ENCODE measurements around the gene ATP2B2.

Gene ATP2B2

DNA sequence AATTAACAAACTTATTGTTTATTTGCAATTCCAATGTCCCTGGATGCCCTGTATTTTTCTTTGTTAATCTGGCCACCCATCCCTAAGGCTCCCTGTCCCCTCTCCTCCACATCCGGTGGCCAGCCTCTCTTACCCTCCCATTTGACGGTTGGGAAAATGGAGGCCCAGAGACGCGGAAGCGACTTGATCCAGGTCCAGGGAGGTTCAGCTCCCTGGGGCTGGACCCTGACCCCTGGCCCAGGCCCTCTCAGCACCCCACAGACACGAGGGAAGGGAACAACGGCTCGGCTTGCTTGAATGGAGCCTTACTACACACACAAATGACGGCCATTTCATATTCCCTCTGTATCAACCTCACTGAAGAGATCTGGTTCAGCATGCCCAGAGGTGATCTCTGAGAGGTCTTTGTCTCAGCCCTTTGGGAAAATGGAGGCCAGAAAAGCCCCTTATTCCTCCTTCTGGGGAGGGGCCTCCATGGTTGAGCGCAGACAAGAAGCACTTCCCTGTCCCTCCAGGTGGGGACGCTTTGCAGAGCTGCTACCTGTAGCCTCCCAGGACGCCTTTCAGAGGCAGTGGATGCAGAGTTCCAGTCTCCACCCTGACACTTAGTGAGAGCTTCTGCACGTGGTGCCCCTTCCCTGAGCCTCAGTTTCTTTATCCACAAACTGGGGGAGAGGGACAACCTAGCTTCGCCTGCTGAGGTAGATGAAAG, 82.1 kb downstream of the ATP2B2 start:
- no peak for DNase-seq

DNA sequence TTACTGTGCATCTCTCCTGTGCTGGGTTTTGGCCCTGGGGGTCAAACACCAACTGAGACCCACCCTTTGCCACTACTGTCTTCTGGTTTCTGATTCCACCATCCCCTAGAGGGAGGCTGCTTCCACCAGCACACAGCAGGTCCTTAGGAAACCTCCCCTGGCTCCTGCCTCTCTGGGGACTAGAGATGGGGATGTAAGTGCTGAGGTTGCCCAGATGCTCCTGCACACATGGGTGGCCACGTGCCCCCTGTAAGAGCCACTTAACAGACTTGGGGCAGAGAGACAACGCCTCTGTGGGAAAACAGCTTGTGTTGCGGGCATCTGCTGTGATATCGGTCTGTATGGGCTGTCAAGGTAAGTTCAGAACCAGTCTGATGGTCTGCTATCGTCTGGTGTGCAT, 83.4 kb downstream of the ATP2B2 start:
- no peak for DNase-seq

DNA sequence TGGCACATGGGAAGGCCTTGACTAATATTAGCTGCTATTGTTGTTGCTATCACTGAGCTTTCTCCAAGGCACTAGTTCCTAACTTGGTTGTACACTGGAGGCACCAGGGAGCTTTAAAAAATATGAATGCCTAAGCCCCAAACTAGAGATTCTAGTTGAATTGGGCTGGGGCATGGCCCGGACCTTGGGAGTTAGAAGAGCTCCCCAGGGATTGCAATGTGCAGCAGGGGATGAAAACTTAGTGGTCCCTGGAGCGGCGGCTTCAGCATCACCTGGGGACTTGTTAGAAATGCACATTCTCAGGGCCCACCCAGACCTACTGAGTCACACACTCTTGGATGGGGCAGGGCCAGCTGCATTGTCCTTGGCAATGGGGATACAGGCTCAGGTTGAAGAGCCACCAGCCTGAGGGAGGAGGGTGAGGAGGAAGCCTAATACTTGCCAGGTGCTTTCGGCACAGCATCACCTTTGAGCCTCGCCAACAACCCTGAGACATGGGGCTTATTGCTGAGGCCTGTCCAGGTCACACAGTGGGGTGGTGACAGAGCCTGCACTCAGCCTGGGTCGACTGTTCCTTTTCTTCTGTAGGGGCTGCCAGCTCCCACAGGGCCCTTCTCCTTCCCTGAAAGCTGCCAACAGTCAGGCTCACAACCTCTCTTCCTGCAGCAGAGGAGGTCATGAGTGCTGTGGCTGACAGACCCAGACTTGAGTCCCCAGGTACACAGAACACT, 84.5 kb downstream of the ATP2B2 start:
- DNase-seq: no peak

DNA sequence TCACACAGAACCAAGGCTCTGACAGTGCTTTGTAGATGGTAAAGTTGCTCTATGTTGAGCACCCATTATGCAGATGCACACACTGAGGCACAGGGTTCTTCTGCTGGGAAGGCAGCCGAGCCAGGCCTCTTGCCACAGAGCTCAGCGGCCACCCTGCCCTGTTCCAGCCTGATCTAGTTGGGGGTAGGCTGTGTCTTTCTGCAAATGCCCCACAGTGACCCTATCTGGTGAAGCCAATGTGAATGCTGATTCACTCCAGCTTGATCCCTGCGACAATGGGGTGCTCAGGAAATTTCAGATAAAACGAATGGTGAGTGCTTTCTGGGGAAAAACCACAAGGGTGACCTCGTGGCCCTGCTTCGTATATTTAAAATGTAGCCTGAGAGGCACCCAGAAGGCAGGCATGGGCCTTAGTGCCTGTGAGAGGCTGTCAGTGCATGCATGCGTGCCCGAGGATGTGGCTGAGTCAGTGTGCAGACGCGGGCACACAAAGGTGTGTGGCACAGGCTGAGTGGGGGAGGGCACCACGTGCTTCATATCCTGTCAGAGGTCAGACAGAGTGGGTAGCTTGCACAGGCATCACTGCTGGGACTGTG, 85.7 kb downstream of the ATP2B2 start:
- peak; percentile 36 to 74 for DNase-seq

DNA sequence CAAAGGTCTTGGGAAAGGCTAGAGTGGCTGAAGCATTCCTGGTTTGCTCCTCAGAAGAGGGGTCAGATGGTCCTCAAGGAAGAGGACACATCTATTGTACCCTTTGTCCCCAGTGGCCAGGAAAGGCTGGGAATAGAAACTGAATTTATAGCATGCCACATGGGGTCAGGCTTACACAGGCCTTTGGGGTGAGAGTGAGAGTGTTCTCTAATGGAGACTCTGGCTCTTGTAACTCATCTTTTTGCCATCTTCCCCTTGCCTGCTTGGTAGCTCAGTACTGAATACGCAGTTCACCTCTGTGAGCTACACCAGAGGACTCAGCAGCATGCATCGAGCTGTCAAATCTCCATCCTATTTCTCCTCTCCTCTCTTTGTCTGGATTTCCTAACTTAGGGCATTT, 87.5 kb downstream of the ATP2B2 start:
- DNase-seq: no peak

DNA sequence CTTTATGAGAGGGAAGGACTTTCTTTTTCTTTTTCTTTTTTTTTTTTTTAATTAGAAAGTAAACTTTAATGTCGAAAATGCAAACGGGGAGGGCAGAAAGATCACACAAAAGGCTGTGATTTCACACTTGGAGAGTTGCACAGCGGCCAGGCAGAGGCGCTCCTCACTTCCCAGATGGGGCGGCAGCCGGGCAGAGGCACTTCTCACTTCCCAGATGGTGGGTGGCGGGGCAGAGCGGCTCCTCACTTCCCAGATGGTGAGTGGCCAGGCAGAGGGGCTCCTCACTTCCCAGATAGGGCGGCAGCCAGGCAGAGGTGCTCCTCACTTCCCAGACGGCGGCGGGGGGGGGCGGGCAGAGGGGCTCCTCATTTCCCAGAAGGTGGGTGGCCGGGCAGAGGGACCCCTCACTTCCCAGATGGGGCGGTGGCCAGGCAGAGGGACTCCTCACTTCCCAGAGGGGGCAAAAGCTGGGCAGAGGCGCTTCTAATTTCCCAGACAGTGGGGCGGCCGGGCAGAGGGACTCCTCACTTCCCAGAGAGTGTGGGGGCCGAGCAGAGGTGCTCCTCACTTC, 88.6 kb downstream of the ATP2B2 start:
- DNase-seq: no peak

DNA sequence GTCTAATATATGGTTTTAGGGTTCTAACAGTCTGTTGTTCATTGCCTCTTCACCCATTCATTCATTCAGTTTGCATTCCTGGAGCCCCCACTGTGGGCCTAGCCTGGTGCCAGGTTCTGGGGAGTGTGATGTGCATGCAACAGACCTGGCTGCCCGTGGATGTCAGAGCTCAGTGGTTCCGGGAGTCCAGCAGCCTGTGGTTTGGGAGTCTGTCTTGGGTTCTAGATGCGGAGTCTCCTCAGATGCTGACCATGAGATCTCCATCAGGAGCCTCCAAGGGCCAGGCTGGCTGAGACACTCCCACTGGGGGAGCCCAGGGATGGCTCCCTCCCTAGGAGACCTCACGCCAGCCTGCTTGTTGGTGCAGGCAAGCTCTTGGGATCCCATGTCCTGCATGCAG, 92.3 kb downstream of the ATP2B2 start:
- DNase-seq: no peak

DNA sequence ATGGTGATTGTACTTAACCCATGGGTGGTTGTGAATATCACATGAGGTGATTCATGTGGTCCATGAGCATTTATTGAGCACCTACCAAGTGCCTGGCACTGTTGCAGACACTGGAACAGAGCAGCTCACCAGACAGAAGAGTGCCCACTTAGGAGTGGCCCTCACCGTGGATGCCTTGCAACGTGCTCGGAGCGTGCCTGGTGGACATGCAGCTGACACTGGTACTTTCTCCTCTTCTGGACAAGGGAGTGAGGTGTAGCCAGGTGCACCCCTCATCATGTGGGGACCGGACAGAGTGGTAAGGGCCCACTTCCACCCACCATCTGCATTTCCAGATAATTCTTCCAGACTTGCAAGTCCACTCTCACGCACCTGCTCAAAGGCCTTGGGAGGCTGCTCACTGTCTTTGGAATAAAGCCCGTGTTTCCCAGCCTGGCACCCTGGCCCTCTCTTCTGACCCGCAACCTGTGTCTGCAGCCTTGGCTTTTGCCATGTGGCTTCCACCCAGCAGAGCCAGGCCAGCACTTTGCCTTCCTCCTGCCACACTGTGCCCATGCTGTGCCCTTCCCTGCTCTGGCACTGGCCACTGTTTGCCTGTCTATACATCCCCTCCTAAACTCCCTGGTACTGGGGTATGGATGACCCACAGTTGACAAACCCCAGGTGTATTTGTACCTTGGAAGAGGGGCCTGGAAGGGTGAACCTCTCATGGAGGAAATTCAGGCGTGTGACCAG, 93.6 kb downstream of the ATP2B2 start:
- no peak for DNase-seq

DNA sequence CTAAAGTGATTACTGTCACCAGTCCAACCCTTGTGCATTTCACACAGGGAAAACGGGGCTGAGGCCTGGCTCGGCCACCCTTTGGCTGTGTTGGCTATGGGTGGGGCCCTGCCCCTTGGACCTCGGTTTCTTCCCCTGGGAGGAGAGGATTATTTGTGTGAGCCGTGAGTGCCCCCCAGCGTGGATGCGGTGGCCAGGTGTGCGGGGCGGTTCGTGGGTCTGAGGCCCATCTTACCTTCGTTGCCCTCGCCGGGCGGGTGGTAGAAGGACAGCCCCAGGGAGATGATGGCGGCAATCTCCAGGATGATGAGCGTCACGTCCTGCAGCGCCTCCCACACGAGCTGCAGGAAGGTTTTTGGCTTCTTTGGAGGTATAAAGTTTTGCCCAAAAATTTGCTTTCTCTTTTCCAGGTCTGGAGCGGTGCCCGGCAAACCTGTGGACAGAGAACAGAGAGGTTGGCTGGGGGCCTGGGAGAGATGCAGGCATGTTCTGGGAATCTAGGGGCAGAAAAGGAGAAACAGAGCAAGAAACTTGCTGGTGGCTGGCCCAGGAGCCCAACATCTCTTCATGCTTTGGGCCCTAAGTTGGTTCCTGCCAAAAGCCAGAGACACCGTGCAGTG, 94.9 kb downstream of the ATP2B2 start:
- DNase-seq: no peak

DNA sequence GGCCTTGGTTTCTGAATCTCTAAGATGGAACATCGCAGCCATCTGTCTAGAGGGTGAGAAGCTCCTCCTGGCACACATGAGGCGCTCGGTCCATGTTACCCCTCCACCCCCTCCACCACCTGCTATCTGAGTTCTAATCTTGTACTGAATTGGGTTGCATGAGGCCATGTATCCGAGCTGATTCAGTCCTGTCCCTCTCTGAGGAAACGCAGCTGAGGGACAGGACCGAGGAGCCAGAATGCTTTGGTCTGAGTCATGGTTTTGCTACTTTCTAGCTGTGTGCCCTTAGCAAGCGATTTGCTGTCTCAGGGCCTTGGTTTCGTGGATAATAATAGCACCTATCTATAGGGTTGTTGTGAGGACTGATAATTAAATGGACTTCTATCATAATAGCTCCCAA, 96.7 kb downstream of the ATP2B2 start:
- DNase-seq: no peak

DNA sequence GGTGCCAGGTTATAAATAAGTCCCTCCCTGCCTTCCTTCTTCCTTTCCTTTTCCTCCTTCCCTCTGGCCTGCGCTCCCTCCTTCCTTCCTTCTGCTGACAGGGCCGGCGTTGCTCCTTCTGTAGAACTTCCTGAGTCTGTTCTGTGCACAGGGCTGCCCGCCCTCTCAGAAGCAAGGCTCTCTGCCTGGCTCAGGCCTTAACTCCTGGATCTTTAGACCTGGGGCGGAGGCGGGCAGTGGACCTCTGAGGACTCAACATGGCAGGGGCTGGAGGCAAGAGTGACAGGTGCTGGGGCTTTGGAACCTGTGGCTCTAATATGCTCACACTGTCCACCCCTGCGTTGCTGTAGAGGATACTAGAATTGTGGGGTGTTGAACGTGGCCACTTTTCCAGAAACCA, 98.0 kb downstream of the ATP2B2 start:
- DNase-seq: no peak

DNA sequence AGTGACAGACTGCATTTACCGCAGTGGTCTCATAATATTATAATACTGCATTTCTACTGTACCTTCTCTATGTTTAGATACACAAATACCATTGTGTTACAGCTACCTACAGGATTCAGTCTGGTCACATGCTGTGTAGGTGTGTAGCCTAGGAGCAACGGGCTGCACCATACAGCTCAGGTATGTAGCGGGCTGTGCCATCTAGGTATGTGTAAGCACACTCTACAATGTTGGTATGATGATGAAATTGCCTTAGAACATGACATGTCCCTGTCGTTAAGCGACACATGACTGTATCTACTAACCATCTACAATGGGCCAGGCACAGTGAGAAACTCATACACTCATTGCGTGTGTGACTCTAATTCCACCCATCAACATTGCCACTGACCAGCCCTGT, 99.0 kb downstream of the ATP2B2 start:
- DNase-seq: no peak

DNA sequence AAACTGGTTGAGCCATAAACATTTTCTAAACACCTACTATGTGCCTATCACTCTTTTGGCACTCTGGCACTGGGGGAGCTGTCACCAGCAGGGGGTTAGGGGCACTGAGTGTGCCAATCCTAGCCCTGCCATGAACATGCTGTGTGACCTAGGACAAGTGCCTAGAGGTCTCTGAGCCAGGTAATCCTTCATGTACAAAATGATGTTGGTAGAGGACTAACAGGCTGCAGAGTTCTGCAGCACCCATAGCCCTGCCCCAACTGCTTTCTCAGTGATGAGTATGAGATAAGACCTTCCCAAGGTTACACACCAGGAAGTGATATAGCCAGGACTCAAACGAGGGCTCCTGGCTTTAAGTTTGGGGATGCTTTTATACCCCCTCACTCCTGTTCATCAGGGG, 99.6 kb downstream of the ATP2B2 start:
- DNase-seq: no peak

DNA sequence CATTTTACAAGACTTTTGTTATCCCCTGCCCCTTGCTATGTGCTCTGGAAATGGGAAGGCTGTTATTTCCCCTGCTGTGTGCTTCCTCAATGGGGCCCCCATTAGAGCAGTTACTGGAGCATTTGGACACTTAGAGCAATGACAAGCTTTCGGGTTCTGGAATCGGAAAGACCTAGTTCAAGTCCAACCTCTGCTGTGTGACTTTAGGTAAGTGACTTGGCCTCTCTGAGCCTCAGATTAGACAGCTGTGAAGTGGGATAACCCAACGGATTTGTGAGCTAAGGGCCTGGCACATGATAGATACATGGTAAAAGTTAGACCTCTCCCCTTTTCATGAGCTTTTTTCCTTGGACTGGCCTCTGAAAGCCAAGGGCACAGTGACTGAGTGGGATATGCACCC, 100.5 kb downstream of the ATP2B2 start:
- DNase-seq: no peak

DNA sequence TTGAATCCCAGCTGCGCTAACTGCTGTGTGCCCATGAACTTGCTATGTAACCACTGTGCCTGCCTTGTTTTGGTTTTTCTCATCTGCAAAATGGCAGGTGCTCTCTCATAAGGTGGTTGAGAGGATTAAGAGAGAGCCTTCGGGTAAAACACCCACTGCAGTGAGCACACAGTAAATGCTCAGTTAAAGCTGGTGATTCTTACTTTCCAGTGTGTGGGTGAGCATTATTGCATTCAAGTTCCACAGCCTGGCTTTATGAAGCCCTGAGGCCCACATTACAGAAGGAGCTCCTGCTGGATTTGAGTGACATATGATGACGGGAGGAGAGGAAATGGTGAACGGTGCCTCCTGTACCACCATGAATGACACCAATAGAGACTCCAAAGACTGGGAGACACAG, 101.0 kb downstream of the ATP2B2 start:
- no peak for DNase-seq

DNA sequence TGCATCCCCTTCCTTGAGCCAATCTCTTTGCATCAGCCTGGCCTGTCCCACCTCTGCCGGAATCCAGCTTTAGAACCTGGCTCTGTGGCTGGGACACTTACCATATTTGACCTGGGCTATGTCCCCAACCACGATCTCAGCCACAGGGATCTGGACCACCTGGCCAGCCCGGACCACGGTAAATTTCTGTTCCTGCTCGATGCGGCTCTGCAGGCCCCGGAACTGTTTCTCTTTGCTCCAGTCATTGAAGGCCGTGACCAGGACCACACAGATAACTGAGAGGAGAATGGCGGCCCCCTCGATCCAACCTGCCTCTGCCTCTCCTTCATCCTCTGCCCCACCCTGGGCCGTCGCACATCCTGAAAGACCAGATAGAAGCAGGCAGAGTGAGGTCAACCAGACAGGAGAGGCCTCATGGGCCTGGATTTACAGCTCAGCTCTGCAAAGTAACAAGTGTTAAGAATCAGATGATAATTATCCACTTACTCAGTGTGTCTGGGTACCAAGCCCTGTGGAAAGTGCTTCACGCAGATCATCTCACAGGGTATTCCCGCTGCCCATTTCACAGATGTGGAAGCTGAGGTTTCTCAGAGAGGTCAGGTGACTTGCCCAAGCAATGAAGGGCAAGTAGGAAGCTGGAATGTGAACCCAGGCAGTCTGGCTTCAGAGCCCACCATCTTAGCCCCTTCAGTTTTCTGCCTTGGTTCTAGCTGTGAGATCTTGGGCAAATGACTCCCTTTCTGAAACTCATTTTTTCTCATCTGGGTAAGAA, 103.2 kb downstream of the ATP2B2 start:
- DNase-seq: no peak

DNA sequence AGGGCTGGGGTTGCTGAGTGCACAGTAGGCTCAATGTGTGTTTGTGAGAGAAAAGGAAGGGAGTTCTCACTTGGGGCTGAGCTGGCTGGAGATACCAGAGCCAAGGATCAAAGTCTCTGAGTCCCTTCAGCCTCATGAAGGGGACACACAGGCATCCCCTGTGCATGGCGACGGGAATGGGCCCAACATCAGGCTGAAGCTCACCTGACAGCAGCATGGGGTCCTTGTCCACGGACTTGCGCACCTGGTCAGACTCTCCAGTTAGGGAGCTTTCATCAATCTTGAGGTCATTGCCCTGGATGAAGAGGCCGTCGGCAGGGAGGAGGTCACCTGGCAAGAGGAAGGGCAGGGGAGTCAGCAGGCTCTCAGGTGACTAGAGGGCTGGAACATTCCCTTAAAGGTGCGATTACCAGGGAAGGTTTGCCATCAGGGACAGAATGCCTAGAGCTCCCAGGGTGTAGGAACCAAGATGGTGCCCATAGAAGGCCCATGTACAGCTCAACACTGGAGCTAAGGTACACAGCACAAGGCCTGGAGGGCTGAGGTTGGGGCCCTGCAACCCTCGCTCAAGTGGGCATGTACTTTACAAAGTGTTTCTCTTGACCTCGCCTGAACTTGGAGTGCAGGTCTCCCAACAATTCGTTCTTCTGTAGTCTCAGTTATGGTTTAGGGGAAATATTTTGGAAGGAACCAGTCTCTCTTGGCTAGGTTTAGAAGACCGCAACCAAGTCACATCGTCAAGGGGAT, 104.5 kb downstream of the ATP2B2 start:
- DNase-seq: no peak

DNA sequence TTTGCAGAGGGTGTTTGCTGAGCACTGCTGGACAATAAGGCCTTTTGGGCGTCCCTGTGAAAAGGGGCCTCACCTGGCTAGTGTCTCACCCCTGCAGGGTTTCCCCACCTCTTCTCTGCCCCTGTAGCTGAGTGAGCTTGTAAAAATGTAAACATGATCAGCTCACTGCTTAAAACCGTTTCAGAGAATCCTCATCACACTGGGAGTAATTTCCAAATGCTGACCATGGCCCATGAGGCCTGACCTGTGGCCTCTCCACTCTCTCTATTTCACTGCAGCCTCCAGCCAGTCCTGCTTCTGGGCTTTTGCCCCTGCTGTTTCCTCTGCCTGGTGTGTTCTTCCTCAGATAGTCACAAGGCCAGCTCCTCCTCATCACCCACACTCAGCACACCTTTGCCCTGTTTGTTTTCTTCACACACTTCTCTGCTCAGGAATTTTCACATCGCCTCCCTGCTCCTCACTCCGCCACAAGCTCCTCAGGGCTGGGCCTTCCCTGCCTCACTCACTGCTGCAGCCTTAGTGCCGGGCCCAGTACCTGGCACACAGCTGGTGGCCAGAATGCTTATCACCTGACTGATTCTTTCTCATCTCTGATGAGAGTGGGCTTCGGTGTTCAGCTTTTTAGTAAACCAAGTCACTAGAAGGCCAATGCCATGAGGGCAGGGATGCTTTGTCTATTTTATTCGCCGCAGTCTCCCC, 105.2 kb downstream of the ATP2B2 start:
- DNase-seq: no peak

DNA sequence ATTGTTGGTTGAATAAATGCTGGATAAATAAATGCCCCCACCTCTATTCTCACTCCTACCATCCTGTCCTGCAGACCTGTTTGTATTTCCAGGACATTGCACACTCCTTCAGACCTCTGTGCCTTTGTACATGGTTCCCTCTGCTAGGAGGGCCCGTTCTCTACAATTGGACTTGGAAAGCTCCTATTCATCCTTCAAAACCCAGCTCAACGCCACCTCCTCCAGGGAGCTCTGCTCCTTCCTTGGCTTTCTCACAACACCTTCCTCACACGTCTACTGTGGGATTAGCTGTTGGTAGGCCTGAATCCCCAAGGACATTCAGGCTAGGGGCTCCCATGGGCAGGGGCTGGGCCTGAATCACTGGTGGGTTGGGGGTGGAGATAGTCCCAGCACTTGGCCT, 105.8 kb downstream of the ATP2B2 start:
- DNase-seq: no peak

DNA sequence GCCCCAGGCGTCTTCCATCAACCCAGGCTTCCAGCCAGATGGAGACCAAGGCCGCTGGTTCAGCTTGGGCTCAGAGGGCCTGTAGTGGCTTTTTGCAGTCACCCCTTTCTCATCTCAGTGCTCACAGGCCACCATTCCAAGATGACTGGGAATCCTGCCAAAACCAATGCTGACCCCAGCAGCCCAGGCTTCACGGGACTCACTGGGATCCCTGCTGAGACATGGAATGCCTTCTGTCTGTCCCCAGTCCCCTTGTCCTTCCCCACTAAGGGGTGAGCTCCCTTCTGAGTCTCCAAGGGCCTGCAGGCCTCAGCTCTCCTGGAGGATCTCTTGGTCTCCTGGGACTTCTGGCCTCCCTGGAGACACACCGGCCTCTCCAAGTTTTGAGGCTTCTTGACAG, 107.0 kb downstream of the ATP2B2 start:
- DNase-seq: no peak

DNA sequence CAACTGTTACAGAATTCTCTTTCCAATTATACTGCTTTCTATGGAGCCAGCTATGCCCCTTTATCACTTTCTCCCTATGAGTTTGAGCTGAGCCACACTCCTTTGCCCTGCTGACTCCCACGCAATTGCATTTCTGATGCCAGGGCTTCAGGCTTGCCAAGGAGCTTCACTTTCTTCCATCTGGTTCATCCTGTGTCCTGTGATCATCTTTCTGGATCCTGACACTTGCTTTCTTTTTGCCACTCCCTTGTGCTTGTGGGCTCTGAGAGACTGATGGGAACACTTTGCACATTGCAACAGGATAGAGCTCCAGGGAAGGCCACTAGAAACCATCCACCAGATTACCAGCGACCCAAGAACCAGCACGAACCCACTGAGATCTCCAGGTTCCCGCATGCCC, 107.5 kb downstream of the ATP2B2 start:
- no peak for DNase-seq

Data from stimulated activated CD4-positive, alpha-beta T cell treated with anti-CD3 and anti-CD28 coated beads, Interleukin-4, amount 100 ng/mL, for 4 hours (primary cell).